VCaP (cell line): ENCODE results near the gene FNDC7.

ENCODE experiments used
- H3K27ac ChIP-seq: fragments of 450-650 bp; 2 replicates; pipeline ENCODE4 v1.5.1; 2017
- TF ChIP-seq, protein P1 (sequence below): fragments of 450-650 bp; conservative IDR thresholded peaks from 2 replicates; pipeline ENCODE4 v1.5.1; 2017; ENCODE audit warnings: mild to moderate bottlenecking, moderate library complexity

FNDC7 gene

GRCh38 chr1:108750476-108751181 lies 37.9 kb downstream of the FNDC7 start:
- TF ChIP-seq, protein P1, sequence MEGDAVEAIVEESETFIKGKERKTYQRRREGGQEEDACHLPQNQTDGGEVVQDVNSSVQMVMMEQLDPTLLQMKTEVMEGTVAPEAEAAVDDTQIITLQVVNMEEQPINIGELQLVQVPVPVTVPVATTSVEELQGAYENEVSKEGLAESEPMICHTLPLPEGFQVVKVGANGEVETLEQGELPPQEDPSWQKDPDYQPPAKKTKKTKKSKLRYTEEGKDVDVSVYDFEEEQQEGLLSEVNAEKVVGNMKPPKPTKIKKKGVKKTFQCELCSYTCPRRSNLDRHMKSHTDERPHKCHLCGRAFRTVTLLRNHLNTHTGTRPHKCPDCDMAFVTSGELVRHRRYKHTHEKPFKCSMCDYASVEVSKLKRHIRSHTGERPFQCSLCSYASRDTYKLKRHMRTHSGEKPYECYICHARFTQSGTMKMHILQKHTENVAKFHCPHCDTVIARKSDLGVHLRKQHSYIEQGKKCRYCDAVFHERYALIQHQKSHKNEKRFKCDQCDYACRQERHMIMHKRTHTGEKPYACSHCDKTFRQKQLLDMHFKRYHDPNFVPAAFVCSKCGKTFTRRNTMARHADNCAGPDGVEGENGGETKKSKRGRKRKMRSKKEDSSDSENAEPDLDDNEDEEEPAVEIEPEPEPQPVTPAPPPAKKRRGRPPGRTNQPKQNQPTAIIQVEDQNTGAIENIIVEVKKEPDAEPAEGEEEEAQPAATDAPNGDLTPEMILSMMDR, result no peak
- no peak overlapping the region for H3K27ac ChIP-seq

- no peak overlapping the region for H3K27ac ChIP-seq
Observed at GRCh38 chr1:108753363-108753762, 40.7 kb downstream of the FNDC7 start.

DNA sequence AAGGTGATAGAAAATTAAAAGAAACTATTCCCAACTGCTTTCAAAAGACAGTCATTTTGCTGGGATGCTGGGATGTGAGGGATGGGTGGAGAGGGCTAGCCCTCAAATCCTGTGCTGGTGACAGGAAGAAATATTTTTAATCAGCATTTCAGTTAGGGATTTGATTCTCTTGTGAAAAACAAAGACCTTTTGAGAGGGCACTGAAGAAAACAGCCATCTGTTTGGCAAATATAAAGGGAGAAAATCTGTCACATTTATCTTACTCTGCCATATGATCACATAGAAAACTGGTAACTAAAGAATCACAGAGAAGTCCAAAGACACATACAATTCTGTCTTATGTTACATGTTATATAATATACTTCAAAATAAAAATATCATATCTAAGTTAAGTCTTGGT lies 46.1 kb downstream of the FNDC7 start:
- TF ChIP-seq, protein P1, result no peak

More at GRCh38 chr1:108753363-108753762, 40.7 kb downstream of the FNDC7 start:
- TF ChIP-seq, protein P1, result no peak

DNA sequence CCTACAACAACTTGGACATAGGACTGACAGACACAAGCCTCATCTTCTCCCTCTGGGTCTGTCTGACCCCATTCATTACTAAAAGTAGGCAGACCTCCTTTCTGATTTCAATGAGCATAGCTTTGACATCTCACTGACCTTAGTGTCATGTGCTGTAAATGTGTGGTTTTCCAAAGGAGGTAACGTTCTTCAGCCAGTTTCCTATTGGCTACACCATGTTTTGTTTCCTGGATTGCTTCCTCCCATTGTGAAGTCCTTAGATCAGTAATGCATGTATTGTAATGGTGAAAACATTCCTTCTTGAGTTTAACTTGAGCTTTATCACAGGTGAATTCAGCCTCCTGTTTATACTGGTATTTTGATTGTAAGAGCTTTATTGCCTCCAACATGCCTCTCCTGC lies 54.4 kb downstream of the FNDC7 start:
- TF ChIP-seq, protein P1, result no peak
- H3K27ac ChIP-seq, result no peak overlapping the region

More for the DNA sequence above, 46.1 kb downstream of the FNDC7 start:
- no peak overlapping the region for H3K27ac ChIP-seq

DNA sequence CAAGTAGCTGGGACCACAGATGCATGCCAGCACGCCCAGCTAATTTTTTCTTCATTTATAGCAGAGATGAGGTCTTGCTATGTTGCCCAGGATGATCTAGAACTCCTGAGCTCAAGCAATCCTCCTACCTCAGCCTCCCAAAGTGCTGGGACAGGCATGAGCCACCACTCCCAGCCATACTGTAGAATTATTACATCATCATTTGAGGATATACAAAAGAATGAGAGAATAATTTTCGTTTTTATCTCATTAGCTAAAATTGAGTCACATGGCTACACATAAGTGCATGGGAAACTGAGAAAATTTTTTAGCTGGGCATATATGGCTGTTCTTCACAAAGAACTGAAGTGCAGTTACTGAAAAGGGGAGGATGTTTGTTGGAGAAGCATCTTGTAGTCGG lies 55.0 kb downstream of the FNDC7 start:
- H3K27ac ChIP-seq, result no peak overlapping the region
- TF ChIP-seq, protein P1, result no peak

DNA sequence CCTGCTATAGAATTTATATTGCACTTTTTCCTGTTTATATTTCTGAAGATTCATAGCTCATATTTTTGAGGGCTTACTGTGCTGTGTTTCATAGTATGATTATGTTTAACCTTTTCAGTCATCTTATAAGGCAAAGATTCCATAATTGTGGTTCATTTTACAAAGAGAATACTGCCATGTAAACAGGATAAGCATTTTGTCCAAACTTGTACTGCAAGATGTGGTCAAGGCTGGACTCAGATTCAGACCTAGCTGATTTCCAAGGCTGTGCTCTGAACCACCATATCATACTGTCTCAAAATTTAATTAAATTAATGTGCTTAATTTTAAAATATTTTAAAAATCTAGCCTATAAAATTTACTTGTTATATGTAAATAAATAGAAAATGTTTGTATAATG lies 65.1 kb downstream of the FNDC7 start:
- TF ChIP-seq, protein P1, result no peak
- no peak overlapping the region for H3K27ac ChIP-seq

DNA sequence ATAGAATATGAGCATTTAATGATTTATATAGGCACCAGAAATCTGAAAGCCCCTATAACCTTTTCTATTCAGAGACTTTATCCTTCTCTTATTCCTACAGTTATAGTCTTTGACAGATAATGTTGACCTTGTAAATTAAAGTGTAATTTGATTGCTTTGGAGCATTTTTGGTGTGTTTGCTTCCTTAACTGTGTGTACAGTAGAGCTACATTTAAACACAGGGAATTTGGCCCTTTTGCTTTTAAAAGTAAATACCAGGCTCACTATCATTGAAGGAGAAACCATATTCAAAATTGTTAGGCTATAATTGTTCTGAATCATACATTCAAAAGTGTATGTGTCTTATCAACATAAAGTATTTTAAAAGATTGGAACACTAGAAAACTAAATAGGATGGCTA lies 66.7 kb downstream of the FNDC7 start:
- TF ChIP-seq, protein P1, result no peak
- no peak overlapping the region for H3K27ac ChIP-seq
